SK-N-SH (cell line): Measurements from ENCODE around the gene CLIC4.

ENCODE experiments used
- EP300 ChIP-seq, 2 experiments: IDR thresholded peaks; 2 replicates each; pipeline versions ENCODE4 v1.4.0 to v1.6.1; 2012; ENCODE audit warnings: borderline replicate concordance in 1 of 2, low read depth in 1 of 2, low read length in 1 of 2
- EZH2phosphoT487 ChIP-seq: fragments of 200-600 bp; sonication (generic); IDR thresholded peaks from 2 replicates; pipeline ENCODE4 v1.6.1; 2017; ENCODE audit warnings: low read depth, mixed run types, mild to moderate bottlenecking, antibody characterized with exemption, moderate library complexity, borderline replicate concordance
- GABPA ChIP-seq: IDR thresholded peaks from 2 replicates; pipeline ENCODE4 v1.4.0; 2012; ENCODE audit warnings: low read depth, mild to moderate bottlenecking
- GATA2 ChIP-seq: sonication (generic); formaldehyde crosslinking; IDR thresholded peaks from 2 replicates; pipeline ENCODE4 v1.5.0; 2020; ENCODE audit warnings: mild to moderate bottlenecking, missing genetic modification reagents
- POLR2AphosphoS5 ChIP-seq: IDR thresholded peaks from 2 replicates; pipeline ENCODE4 v1.6.1; 2012; ENCODE audit warnings: low read depth, low read length
- RAD21 ChIP-seq: IDR thresholded peaks from 2 replicates; pipeline ENCODE4 v1.6.1; 2012; ENCODE audit warnings: mild to moderate bottlenecking, low read length
- RFX5 ChIP-seq: IDR thresholded peaks from 2 replicates; pipeline ENCODE4 v1.6.1; 2012; ENCODE audit warnings: mild to moderate bottlenecking, improper control_type of control experiment, low read length
- SIN3A ChIP-seq: IDR thresholded peaks from 2 replicates; pipeline ENCODE4 v1.6.1; 2012; ENCODE audit warnings: low read depth, mild to moderate bottlenecking, low read length, moderate library complexity, borderline replicate concordance
- TCF12 ChIP-seq: IDR thresholded peaks from 2 replicates; pipeline ENCODE4 v1.4.0; 2012
- TF ChIP-seq, protein P1 (sequence below): fragments of 200-600 bp; sonication (generic); IDR thresholded peaks from 2 replicates; pipeline ENCODE4 v1.6.1; 2017; ENCODE audit warnings: antibody characterized with exemption, mild to moderate bottlenecking, moderate library complexity
- TF ChIP-seq, protein P2 (sequence below): IDR thresholded peaks from 2 replicates; pipeline ENCODE4 v1.4.0; 2012; ENCODE audit warnings: low read depth
- TF ChIP-seq, protein P3 (sequence below): IDR thresholded peaks from 2 replicates; pipeline ENCODE4 v1.4.0; 2012; ENCODE audit warnings: low read depth, borderline replicate concordance
- TF ChIP-seq, protein P4 (sequence below): fragments of 150-350 bp; IDR thresholded peaks from 2 replicates; pipeline ENCODE4 v1.6.1; 2017; ENCODE audit warnings: antibody characterized with exemption, low read length, low read depth, borderline replicate concordance

DNA sequence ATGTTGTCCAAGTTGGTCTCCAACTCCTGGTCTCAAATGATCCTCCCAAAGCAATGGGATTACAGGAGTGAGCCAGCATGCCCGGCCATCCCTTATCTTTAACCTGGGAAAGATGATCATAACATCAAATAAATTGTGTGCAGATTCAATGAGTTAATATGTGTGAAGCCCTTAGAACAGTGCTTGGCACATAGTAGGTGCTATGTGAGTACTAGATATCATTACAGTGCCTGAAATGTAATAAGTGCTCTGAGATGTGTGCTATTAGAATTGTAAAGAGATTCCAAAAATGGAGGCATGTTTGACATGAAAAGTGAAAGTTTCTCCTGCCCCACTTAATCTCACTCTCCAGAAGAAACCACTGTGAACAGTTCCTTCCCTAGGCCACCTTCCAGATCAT is 113.0 kb downstream of the CLIC4 start:
- TF ChIP-seq EP300 (IDR thresholded peaks at IDR 0.05; ENCODE audit: borderline replicate concordance in 1 of 2, low read depth in 1 of 2, low read length in 1 of 2): no peak
- TF ChIP-seq, protein P1, sequence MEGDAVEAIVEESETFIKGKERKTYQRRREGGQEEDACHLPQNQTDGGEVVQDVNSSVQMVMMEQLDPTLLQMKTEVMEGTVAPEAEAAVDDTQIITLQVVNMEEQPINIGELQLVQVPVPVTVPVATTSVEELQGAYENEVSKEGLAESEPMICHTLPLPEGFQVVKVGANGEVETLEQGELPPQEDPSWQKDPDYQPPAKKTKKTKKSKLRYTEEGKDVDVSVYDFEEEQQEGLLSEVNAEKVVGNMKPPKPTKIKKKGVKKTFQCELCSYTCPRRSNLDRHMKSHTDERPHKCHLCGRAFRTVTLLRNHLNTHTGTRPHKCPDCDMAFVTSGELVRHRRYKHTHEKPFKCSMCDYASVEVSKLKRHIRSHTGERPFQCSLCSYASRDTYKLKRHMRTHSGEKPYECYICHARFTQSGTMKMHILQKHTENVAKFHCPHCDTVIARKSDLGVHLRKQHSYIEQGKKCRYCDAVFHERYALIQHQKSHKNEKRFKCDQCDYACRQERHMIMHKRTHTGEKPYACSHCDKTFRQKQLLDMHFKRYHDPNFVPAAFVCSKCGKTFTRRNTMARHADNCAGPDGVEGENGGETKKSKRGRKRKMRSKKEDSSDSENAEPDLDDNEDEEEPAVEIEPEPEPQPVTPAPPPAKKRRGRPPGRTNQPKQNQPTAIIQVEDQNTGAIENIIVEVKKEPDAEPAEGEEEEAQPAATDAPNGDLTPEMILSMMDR: no peak
- TF ChIP-seq GATA2: no peak
- TF ChIP-seq RAD21: no peak
- TF ChIP-seq SIN3A: no peak
- TF ChIP-seq, protein P2, sequence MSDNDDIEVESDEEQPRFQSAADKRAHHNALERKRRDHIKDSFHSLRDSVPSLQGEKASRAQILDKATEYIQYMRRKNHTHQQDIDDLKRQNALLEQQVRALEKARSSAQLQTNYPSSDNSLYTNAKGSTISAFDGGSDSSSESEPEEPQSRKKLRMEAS: no peak
- TF ChIP-seq, protein P3, sequence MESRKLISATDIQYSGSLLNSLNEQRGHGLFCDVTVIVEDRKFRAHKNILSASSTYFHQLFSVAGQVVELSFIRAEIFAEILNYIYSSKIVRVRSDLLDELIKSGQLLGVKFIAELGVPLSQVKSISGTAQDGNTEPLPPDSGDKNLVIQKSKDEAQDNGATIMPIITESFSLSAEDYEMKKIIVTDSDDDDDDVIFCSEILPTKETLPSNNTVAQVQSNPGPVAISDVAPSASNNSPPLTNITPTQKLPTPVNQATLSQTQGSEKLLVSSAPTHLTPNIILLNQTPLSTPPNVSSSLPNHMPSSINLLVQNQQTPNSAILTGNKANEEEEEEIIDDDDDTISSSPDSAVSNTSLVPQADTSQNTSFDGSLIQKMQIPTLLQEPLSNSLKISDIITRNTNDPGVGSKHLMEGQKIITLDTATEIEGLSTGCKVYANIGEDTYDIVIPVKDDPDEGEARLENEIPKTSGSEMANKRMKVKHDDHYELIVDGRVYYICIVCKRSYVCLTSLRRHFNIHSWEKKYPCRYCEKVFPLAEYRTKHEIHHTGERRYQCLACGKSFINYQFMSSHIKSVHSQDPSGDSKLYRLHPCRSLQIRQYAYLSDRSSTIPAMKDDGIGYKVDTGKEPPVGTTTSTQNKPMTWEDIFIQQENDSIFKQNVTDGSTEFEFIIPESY: no peak
- TF ChIP-seq EZH2phosphoT487: no peak
- TF ChIP-seq TCF12: no peak
- TF ChIP-seq, protein P4, sequence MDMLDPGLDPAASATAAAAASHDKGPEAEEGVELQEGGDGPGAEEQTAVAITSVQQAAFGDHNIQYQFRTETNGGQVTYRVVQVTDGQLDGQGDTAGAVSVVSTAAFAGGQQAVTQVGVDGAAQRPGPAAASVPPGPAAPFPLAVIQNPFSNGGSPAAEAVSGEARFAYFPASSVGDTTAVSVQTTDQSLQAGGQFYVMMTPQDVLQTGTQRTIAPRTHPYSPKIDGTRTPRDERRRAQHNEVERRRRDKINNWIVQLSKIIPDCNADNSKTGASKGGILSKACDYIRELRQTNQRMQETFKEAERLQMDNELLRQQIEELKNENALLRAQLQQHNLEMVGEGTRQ: no peak
- no peak for TF ChIP-seq POLR2AphosphoS5
- no peak for TF ChIP-seq GABPA
- TF ChIP-seq RFX5: no peak
